ENCODE results near the gene ACTG1.

ACTG1 gene

GRCh38 chr17:81545160-81545949 lies 32.8 kb upstream of the ACTG1 start:
- no peak for DNase-seq (ENCODE audit: low read depth)

- DNase-seq (ENCODE audit: low read depth): no peak
These were observed 31.8 kb upstream of the ACTG1 start for GRCh38 chr17:81544281-81544974.

GRCh38 chr17:81543756-81544155 lies 31.2 kb upstream of the ACTG1 start:
- DNase-seq (ENCODE audit: low read depth): no peak

GRCh38 chr17:81543339-81543675 lies 30.7 kb upstream of the ACTG1 start:
- no peak for DNase-seq (ENCODE audit: low read depth)

- DNase-seq (ENCODE audit: low read depth): no peak
These were observed 30.1 kb upstream of the ACTG1 start for GRCh38 chr17:81542431-81543338.

GRCh38 chr17:81541123-81541522 lies 28.5 kb upstream of the ACTG1 start:
- DNase-seq (ENCODE audit: low read depth): no peak

GRCh38 chr17:81540676-81541027 lies 28.1 kb upstream of the ACTG1 start:
- DNase-seq (ENCODE audit: low read depth): no peak

GRCh38 chr17:81539961-81540675 lies 27.5 kb upstream of the ACTG1 start:
- DNase-seq (ENCODE audit: low read depth): no peak

GRCh38 chr17:81539571-81539900 lies 26.9 kb upstream of the ACTG1 start:
- no peak for DNase-seq (ENCODE audit: low read depth)

- DNase-seq (ENCODE audit: low read depth): no peak
These were observed 26.3 kb upstream of the ACTG1 start for GRCh38 chr17:81538651-81539570.

GRCh38 chr17:81537856-81538555 lies 25.4 kb upstream of the ACTG1 start:
- DNase-seq (ENCODE audit: low read depth): no peak

- no peak for DNase-seq (ENCODE audit: low read depth)
These were observed 24.8 kb upstream of the ACTG1 start for GRCh38 chr17:81537343-81537855.

GRCh38 chr17:81536299-81537290 lies 24.0 kb upstream of the ACTG1 start:
- no peak for DNase-seq (ENCODE audit: low read depth)

- no peak for DNase-seq (ENCODE audit: low read depth)
These were observed 23.1 kb upstream of the ACTG1 start for GRCh38 chr17:81535480-81536298.

GRCh38 chr17:81535007-81535328 lies 22.4 kb upstream of the ACTG1 start:
- DNase-seq (ENCODE audit: low read depth): no peak

GRCh38 chr17:81534157-81535006 lies 21.8 kb upstream of the ACTG1 start:
- no peak for DNase-seq (ENCODE audit: low read depth)
